ENCODE data around the gene TCTA.

DNA sequence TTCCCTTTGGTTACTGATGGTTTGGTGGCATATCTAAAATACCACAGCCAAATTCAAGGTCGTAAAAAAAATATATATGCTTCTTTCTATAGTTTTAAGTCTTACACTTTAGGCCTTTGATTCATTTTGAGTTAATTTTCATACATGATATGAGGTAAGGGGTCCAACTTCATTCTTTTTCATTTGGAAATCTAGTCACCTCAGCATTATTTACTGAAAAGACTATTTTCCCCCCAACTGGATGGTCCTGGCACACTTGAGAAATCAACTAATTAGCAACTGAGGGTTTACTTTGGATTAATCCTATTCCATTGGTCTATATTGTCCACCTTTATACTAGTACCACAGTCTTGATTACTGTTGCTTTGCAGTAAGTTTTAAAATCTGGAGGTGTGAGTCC lies 26.6 kb upstream of the TCTA start:
- TF ChIP-seq CTCF (IDR thresholded peaks at IDR 0.05) (no peak), POLR2A (IDR thresholded peaks at IDR 0.05; ENCODE audit: low read depth) (no peak)

Data from esophagus muscularis mucosa (tissue), 3 donors.